GM23338 (cell line): Measurements from ENCODE around the gene XDH.

ENCODE experiments used
- CREB1 ChIP-seq: fragments of 250-450 bp; sonication (Bioruptor Pico); IDR thresholded peaks from 2 replicates; pipeline ENCODE4 v1.5.0; 2020; ENCODE audit warnings: low read depth, mild to moderate bottlenecking, moderate library complexity
- CTCF ChIP-seq, 2 experiments: fragments of 200-600 bp in 1 of 2; sonication (generic) in 1 of 2; conservative IDR thresholded peaks; 2 replicates each; pipeline versions ENCODE4 v1.5.1 to v1.6.1; 2016 to 2017; ENCODE audit warnings: antibody characterized with exemption in 2 of 2, low read depth in 2 of 2, mild to moderate bottlenecking in 2 of 2, moderate library complexity in 1 of 2
- EZH2 ChIP-seq: fragments of 200-600 bp; sonication (generic); IDR thresholded peaks from one replicate; pipeline ENCODE4 v1.8.0; 2017; ENCODE audit warnings: antibody characterized with exemption, mild to moderate bottlenecking, low read depth; ENCODE audit not compliant: unreplicated experiment
- EZH2phosphoT487 ChIP-seq: fragments of 200-600 bp; sonication (generic); IDR thresholded peaks from one replicate; pipeline ENCODE4 v1.8.1; 2018; ENCODE audit warnings: antibody characterized with exemption; ENCODE audit not compliant: unreplicated experiment
- POLR2AphosphoS5 ChIP-seq: IDR thresholded peaks from 2 replicates; pipeline ENCODE4 v1.6.1; 2016; ENCODE audit warnings: antibody characterized with exemption, low read depth
- REST ChIP-seq: IDR thresholded peaks from one replicate; pipeline ENCODE4 v1.6.1; 2018; ENCODE audit warnings: antibody characterized with exemption; ENCODE audit not compliant: unreplicated experiment
- ZNF114 ChIP-seq: fragments of 250-450 bp; sonication (Bioruptor Pico); IDR thresholded peaks from 2 replicates; pipeline ENCODE4 v1.5.0; 2020; ENCODE audit warnings: mild to moderate bottlenecking, moderate library complexity

GRCh38 chr2:31341351-31341750 is 73.2 kb downstream of the XDH start:
- TF ChIP-seq CTCF (conservative IDR thresholded peaks at IDR 0.05; ENCODE audit: low read depth in 2 of 2): no peak
- no peak for TF ChIP-seq REST
- no peak for TF ChIP-seq POLR2AphosphoS5
- TF ChIP-seq EZH2: no peak
- no peak for TF ChIP-seq EZH2phosphoT487
- no peak for TF ChIP-seq CREB1
- no peak for TF ChIP-seq ZNF114
